Breast epithelium (tissue), 3 donors: Measurements from ENCODE around the gene CRACDL.
"Not testable (repeated sequence)": the region's sequence is repeated elsewhere in the genome, so short reads cannot be mapped to it uniquely, and the experiment has no call there.

Source experiments
- CTCF ChIP-seq, 3 donors: fragments of 450-650 bp; IDR thresholded peaks; one replicate each; pipeline ENCODE4 v1.5.1; 2016 to 2017; ENCODE audit warnings: antibody characterized with exemption in 3 of 3, mild to moderate bottlenecking in 3 of 3, moderate library complexity in 3 of 3
- POLR2AphosphoS5 ChIP-seq, 3 donors: sonication (generic); formaldehyde crosslinking; IDR thresholded peaks; one replicate each; pipeline ENCODE4 v1.6.1; 2017; ENCODE audit warnings: antibody characterized with exemption in 3 of 3

- TF ChIP-seq POLR2AphosphoS5, CTCF (IDR thresholded peaks at IDR 0.05): not testable (repeated sequence)
These were observed 58.4 kb downstream of the CRACDL start for GRCh38 chr2:98877658-98878057.
